Smooth muscle cell of the brain vasculature (primary cell): Measurements from ENCODE around the gene SORL1.

Experiments used
- DNase-seq: peaks from one replicate; pipeline ENCODE4 v3.0.0-alpha.2; 2012; ENCODE audit warnings: low read depth, low spot score

Gene SORL1

GRCh38 chr11:121534131-121535093, 82.3 kb downstream of the SORL1 start:
- no peak for DNase-seq

GRCh38 chr11:121535129-121535796, 83.1 kb downstream of the SORL1 start:
- no peak for DNase-seq

DNA sequence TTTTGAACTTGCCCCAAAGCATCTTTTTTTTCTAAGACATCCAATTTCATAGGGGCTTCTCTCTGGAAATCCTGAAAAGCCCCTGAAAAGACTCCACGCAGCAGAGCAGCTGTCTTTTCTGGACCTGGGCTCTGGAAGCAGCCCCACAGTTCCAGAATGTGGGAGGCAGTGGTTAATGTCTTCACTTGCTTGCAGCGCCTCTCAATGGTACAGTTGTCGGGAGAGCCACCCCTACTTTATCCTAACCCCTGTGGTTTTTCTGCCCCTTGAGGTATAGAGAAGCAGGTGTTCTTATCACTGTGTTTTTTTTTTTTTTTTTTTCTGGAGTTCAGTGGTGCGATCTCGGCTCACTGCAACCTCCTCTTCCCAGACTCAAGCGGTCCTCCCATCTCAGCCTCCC, 84.0 kb downstream of the SORL1 start:
- DNase-seq: no peak

DNA sequence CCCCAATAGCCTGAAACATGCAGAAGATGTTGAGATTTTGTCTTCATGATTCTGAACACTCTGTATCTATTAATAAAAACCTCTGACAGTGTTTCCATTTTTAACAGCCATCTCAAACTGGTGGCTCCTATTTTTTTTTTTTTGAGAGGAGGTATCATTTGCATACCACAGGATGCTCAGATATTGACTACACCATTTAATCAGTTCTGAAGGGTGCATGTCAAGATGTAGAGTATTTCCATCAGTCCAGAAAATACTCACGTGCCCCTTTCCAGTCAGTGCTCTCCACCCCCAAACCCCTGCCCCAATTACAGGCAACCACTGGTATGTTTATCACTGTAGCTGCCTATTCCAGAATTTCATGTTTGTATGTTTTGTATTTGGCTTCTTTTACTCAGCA, 85.9 kb downstream of the SORL1 start:
- no peak for DNase-seq

DNA sequence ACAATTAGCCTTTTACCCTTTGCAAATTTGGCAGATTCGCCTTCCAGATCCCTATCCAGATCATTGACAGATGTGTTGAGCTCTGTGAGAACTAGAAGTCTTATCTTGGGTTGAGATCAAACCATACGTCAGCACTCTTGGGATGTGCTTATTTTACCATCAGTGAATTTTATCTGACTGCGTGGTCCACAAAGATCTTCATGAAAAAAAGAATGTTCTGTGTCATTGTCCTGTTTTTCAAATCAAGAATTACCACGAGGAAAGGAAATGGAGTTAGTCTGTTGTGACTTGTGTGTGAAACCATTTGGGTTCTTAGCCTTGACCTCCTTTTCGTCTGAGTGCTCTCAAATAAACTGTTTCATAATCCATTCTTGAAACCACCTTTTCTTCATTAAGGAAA, 86.9 kb downstream of the SORL1 start:
- DNase-seq: no peak

- no peak for DNase-seq
Measured at GRCh38 chr11:121540627-121541026, 88.5 kb downstream of the SORL1 start.

- no peak for DNase-seq
Measured at GRCh38 chr11:121543836-121544380, 91.8 kb downstream of the SORL1 start.

DNA sequence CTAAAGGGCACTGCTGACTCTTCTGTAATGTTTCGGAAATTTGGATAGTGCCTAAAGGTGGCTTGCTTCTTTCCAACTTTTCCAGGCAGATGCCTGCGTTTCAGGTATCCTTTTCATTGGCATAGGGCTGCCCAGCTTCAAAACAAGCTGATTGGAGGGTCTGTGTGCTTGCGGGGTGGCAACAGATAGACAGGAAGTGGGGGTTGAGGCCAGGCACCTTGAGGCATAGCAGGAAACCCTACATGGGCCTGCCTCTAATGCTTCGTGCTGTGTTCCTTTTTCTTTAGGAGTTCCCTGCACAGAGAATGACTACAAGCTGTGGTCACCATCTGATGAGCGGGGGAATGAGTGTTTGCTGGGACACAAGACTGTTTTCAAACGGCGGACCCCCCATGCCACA, 92.8 kb downstream of the SORL1 start:
- no peak for DNase-seq

DNA sequence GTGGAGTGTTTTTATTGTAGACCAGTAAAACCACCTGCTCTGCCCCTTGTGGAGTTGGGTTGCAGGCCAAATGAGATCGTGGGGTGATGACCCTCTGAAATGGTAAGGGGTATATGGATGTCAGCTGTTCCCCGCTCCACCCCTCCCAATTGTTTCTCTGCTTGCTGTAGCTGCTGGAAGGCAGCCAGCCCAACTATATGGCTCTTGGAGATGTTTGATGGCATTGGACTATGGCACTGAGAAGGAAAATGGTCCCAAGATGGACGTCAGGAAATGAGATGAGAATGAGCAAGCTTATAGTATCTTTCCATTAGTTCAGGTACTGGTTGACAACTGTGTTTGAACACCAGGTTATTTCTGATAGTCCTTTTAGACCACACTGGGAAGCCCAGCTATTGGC, 95.5 kb downstream of the SORL1 start:
- DNase-seq: no peak

GRCh38 chr11:121550247-121551030, 98.3 kb downstream of the SORL1 start:
- DNase-seq: no peak

GRCh38 chr11:121551463-121551862, 99.3 kb downstream of the SORL1 start:
- DNase-seq: no peak

DNA sequence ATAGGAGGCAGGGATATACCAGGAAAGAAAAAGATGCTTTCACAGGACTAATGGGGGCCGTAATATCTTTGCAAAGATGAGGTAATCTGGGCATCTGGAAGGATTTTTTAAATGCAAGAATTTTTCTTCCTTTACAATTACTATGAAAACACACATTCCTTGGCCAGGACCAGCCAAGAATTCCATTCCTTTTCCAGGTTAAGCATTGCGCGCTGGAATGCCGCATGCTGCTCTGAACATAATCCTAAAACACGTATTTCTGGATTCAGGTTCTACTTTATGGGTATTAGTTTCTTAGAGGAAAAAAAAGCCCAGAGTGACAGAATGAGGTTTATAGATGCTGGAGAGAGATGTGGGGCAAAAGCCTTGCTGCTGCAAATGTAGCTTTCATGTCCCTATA, 100.0 kb downstream of the SORL1 start:
- DNase-seq: no peak

DNA sequence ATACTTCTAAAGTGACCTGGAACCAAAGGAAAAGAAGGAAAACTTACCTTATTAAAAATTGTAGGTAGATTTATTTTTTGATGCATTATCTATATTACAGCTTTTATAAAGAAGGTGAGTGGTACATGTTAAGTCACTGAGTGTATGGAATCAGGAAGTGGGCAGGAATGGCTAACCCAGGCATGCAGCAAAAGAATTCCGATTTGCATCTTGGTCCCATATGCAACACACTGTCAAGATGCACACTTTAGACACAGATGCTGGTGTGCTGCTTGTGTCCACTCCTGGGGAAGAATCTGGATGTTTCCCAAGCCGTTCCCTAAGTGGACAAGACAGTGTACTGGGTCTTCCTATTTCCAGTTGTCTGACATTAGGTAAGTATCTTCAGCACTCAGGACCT, 100.5 kb downstream of the SORL1 start:
- no peak for DNase-seq

DNA sequence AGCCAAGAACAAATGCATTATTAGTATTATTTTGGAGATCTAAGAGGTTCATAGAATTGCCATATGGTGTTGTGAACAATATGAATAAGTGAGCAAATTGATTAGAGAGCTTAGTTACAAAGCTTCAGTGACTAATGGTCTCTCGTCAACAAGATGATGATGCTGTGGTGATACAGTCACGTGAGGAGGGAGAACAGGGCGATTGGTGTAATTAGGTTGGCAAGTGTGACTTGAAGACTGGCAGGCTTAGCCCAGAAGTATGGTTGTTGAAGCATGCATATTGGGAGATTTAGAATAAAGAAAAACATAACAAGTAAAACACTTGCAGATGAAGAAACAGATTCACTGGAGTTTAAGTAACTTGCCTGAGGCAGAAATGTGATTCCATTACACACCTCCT, 101.3 kb downstream of the SORL1 start:
- no peak for DNase-seq

DNA sequence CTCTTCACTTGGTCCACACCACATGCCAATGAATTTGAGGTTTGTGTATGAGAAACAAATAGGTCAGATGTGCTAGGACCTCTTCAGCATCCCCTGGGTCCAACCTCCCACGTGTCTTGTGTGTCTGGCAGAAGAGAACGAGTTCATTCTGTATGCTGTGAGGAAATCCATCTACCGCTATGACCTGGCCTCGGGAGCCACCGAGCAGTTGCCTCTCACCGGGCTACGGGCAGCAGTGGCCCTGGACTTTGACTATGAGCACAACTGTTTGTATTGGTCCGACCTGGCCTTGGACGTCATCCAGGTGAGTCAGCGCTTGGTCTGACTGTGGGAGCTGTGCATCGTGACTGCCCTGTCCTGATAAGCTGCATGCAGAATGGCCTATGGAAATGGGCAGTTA, 101.7 kb downstream of the SORL1 start:
- DNase-seq: no peak

DNA sequence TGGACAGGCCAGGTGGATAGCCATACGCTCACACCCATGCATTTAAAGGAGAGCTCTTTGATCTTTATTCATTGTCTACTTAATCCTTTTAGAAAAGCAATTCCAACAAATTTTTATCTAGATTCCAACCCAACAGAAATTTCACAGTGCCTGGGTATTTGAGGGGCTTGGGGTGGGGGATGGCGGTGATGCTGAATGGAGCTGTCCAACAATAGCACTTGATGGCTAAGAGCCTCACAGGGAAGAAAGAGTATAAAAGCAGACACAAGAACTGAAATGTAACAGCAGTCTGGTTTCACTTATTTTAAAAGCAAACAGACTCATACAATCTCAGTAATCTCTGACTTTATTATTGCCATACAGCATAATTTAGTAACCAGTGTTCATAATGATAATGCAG, 102.4 kb downstream of the SORL1 start:
- no peak for DNase-seq

GRCh38 chr11:121555121-121555520, 103.0 kb downstream of the SORL1 start:
- DNase-seq: no peak

DNA sequence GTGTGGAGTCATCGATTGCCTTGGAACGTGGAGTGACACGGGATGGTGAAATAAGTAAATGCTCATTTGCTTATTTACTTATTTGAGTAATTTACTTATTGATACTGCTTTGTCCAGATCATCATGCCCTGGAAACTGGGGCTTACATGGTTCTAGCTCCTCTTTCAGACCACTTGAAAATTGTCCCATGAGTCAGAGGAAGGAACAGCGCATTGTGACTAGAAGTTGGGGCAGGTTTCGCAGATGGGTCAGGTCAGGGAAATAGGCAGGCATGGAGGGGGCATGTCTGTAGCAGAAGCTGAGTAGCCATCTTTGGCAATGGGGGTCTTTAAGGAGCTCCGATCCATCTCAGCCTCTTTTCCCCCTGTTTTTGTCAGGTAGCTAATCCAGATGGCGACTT, 104.8 kb downstream of the SORL1 start:
- DNase-seq: no peak

DNA sequence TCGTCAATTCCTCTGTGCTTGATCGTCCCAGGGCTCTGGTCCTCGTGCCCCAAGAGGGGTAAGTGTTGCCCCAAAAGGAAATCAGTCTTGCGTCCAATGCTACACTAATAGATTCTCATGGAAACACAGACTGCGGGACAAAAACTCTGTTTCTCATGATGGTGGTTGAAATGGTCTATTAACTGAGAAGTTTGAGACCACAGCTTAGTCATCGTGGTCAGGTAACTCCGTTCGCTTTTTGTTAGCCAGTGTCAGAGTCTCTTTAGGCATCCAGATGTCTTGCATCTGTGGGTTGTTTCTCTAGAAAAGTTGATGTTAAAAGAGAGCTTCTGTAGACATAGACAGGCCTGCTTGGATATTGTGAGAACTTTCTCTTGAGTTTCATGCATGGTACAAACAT, 105.2 kb downstream of the SORL1 start:
- DNase-seq: no peak

DNA sequence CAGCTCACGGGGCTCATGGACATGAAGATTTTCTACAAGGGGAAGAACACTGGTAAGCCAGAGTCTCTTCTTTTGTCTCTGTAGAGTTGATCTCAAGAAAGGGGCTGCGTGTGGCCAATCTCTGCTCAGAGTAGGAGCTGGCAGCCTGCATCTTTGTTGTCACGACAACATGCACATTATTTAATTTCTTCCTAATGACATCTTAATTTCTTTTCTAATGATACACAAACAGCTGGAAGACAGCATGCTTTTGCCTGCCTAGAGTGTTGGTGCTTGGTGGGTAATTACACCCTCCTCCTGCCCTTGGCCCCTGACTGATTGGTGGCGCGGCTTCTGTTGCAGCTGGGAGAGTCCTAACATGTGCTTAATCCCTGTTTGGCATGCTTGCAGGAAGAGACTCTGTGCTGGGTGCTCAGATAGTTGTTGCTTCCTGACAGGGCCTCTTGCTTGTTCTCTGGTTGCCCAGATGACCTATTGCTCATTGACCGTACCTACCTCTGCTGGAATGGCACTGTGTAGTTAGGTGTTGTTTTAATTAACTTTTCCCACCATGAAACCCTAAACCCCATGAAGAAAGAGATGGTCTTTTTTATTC, 107.6 kb downstream of the SORL1 start:
- no peak for DNase-seq

DNA sequence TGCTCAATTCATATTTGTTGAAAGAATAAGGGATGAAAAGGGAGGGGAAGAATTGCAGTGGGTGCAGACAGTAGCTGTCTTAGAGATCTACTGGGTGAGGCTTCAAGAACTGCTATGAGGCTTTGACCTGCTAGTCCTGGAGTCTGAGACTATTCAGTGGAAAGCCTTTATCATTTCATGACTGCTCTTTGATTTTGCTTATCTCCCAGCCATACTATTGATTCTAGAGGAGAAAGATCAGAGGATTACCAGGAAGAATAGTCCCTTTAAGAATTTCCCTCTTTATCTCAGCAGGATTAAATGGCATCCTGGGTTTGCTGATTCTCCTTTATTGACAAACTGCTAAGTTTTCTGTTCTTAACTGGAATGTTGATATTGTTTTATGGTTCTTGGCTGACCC, 108.1 kb downstream of the SORL1 start:
- no peak for DNase-seq

GRCh38 chr11:121561240-121561639, 109.1 kb downstream of the SORL1 start:
- no peak for DNase-seq
